ENCODE data around the gene NFE2L2.

DNA sequence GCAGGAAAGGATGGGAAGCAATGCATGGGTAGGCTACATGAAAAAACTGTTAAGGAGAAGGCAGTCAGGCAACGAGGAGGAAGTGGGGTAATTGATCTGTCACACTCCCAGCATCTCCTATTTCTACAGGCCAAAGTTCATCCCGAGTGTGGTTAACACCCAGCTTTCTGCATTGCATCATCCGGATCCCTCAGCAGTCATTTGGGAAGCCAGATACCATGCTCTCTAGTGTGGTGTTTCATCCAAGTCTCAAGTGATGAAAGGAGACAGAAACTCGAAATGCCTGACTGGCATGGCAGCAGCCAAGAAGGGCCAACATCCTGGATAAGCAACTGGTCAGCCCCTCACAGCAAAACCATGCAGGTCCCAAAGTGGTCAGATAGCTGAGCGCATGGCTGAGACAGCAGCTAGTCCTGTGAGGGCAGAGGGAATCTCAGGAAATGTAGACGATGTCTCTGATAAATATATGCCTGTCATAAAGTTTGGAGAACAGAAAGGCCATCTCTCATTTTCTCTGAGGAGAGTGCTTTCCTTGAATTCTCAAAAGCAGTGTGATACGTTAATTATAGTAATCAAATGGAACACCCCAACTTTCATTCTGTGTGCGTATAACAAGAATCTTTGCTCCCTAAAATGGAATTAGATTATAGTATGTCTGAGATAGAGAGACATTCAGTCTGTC is 76.8 kb downstream of the NFE2L2 start:
- TF ChIP-seq, protein P1, sequence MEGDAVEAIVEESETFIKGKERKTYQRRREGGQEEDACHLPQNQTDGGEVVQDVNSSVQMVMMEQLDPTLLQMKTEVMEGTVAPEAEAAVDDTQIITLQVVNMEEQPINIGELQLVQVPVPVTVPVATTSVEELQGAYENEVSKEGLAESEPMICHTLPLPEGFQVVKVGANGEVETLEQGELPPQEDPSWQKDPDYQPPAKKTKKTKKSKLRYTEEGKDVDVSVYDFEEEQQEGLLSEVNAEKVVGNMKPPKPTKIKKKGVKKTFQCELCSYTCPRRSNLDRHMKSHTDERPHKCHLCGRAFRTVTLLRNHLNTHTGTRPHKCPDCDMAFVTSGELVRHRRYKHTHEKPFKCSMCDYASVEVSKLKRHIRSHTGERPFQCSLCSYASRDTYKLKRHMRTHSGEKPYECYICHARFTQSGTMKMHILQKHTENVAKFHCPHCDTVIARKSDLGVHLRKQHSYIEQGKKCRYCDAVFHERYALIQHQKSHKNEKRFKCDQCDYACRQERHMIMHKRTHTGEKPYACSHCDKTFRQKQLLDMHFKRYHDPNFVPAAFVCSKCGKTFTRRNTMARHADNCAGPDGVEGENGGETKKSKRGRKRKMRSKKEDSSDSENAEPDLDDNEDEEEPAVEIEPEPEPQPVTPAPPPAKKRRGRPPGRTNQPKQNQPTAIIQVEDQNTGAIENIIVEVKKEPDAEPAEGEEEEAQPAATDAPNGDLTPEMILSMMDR (IDR thresholded peaks at IDR 0.05 in 4 of 5, conservative IDR thresholded peaks at IDR 0.05 in 1 of 5): no peak
- no peak for TF ChIP-seq POLR2A (IDR thresholded peaks at IDR 0.05)

All from gastrocnemius medialis (tissue), 4 donors.